Fibroblast of villous mesenchyme (primary cell): Measurements from ENCODE around the gene ZNF646. TPM values are rescaled to one million over a fixed set of nuclear protein-coding genes. Genes with fewer than 3 reads are reported as not detected.

Experiments used
- DNase-seq: peaks from one replicate; pipeline ENCODE4 v3.0.0-alpha.2; 2010; ENCODE audit warnings: low read depth
- H3K4me3 ChIP-seq: 2 replicates; pipeline ENCODE4 v1.5.1; 2011; ENCODE audit warnings: low read depth, mild to moderate bottlenecking, low read length
- total RNA-seq: library from RNA; depleted of rRNA; stranded (reverse); fragments of >200 nt; gene quantifications from 2 replicates; pipeline ENCODE4 v1.2.3, GENCODE V29; 2012
- TF ChIP-seq, protein P1 (sequence below): IDR thresholded peaks from 2 replicates; pipeline ENCODE4 v1.5.1; 2012; ENCODE audit warnings: low read depth, mild to moderate bottlenecking, low read length; ENCODE audit not compliant: insufficient read depth

ZNF646 gene
- total RNA-seq, 1 donor = 13.4 TPM

DNA sequence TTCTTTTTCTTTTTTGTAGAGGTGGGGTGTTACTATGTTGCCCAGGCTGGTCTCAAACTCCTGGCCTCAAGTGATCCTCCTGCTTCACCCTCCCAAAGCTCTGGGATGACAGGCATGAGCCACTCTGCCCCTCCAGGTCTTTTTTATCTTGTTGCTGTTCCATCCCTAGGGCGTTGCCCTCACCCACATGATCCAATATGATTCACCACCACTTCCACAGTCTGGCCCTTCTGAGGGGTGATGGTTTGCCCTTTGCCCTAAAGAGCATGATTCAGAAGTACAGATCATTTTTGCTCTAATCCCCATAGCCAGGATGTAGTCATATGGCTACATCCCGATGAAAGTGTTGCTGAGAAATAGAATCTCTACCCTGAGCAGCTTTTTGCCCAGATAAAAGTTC, 22.1 kb upstream of the ZNF646 start:
- peak; percentile 97 for DNase-seq
- TF ChIP-seq, protein P1, sequence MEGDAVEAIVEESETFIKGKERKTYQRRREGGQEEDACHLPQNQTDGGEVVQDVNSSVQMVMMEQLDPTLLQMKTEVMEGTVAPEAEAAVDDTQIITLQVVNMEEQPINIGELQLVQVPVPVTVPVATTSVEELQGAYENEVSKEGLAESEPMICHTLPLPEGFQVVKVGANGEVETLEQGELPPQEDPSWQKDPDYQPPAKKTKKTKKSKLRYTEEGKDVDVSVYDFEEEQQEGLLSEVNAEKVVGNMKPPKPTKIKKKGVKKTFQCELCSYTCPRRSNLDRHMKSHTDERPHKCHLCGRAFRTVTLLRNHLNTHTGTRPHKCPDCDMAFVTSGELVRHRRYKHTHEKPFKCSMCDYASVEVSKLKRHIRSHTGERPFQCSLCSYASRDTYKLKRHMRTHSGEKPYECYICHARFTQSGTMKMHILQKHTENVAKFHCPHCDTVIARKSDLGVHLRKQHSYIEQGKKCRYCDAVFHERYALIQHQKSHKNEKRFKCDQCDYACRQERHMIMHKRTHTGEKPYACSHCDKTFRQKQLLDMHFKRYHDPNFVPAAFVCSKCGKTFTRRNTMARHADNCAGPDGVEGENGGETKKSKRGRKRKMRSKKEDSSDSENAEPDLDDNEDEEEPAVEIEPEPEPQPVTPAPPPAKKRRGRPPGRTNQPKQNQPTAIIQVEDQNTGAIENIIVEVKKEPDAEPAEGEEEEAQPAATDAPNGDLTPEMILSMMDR = no peak
- H3K4me3 ChIP-seq = no peak overlapping the region

DNA sequence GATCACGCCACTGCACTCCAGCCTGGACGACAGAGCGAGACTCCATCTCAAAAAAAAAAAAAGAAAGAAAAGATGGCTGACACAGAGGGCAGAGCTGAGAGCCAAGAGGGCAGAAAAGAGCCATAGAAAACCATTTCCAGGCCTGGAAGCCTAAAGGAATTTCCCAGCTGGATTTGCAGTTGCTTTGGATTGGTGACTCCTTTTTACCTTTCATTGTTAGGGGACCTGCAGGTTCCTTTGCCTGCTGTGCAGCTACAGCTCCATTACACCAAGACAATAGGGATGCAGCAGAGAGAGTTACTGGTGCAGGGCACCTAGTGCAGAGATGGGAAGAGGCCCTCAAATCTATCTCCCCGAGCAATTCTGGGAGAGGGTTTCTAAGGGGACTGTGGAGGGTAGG, 18.6 kb upstream of the ZNF646 start:
- no peak for DNase-seq
- no peak overlapping the region for H3K4me3 ChIP-seq
- TF ChIP-seq, protein P1 = no peak

DNA sequence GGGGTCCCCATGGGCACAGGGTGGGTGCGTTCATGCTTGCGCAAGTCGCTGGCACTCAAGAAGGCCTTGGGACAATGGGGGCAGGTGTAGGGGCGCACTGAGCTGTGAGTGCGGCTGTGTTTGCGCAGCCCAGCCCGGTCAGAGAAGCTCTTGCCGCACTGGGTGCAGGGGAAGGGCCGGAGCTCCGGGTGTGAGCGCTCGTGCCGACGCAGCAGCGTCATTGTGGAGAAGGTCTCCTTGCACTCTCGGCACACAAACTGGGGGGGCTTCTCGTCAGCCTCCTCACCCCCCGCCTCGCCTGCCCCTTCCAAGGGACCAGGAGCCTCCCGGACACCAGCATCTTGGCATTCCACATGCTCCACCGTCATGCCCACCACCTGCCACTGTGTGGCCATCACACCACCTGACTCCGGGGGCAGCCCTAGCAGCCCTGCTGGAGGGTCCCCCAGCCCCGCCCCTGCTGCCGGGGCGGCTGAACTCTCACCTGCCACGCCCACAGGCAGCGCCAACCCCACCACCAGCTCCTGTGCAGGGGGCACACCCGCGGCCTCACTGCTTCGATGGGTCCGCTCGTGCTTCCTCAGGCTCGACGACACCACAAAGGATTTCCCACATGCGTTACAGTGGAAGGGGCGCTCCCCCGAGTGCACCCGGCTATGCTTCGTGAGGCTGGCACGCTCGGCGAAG, 13.0 kb upstream of the ZNF646 start:
- DNase-seq = no peak
- TF ChIP-seq, protein P1 = no peak

DNA sequence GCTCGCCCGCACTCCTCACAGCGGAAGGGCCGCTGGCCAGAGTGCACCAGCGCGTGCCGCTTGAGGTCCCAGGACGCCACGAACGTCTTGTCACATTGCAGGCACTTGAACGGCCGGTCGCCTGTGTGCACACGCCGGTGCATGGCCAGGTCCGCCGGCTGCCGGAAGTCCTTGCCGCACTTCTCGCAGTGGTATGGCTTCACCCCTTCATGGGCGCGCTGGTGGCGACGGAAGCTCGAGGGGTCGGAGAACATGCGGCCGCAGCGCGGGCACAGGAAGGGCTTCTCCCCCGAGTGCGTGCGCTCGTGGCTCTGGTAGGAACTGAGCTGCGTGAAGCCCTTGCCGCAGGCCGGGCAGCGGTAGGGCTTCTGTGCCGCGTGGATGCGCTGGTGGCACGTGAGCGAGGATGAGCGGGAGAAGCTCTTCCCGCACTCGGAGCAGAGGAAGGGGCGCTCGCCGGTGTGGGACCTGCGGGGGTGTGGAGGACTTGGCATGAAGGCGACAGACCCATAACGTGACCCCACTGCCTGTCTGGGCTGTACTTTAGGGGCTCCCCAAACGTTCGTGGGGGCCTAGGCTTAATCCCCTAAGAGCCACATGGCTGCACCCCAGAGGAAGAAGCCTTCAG, 12.3 kb upstream of the ZNF646 start:
- no peak for DNase-seq
- no peak overlapping the region for H3K4me3 ChIP-seq
- TF ChIP-seq, protein P1 = no peak

More for the DNA sequence above, 13.0 kb upstream of the ZNF646 start:
- no peak overlapping the region for H3K4me3 ChIP-seq

DNA sequence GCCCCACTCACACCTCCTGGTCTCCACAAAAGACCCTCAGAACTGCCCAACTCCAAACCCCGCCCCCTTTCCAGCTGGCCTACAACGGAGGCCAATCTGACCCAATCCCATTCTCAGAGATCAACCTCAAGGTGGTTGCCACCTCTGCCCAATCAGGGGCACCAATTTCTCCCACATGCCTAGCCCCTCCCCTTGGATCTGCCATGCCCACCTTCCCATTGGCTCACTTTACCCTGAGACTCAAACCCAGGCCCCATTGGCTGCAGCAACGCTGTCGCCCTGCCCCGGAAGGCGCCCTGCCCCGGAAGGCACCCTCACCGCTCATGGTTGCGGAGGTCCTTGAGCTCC, 10.8 kb upstream of the ZNF646 start:
- H3K4me3 ChIP-seq = no peak overlapping the region
- TF ChIP-seq, protein P1 = no peak

DNA sequence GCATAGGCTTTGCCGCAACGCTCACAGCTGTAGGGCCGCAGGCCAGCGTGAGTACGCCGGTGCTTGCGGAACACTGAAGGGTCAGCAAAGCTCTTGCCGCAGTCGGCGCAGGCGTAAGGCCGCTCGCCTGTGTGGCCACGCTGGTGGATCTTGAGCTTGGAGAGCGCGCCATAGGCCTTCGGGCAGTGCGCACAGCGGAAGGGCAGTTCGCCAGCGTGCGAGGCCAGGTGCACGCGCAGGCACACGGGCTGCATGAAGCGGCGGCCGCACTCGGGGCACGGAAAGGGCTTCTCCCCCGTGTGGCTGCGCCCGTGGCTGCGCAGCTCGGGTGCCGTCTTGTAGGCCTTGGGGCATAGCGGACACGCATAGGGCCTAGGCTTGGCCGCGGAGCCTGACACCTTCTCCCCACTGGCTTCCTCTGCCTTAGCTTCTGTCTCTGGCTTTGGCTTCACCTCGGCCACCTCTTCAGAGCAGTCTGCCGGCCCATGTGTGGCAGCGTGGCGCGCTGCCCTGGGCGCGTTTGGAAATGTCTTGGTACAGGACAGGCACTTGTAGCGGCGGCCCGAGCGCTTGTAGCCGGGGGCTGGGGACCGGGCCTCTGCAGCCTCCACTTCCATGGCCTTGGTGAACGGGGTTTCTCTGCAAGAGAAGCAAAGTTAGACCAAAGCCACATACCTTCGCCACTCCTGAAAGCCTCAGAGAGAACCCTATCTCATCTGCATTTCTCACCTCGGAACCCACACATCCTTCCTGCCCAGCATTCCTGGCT, 10.2 kb upstream of the ZNF646 start:
- no peak for DNase-seq
- TF ChIP-seq, protein P1 = no peak
- peak overlapping the region; percentile 3 for H3K4me3 ChIP-seq

More for the DNA sequence above, 10.8 kb upstream of the ZNF646 start:
- no peak for DNase-seq
